OCI-LY1 (cell line): ENCODE measurements around the gene AEN.

Experiments
- CTCF ChIP-seq: fragments of 200-600 bp; sonication (generic), shearing (Covaris generic); IDR thresholded peaks from 2 replicates; pipeline ENCODE4 v1.5.1; 2017; ENCODE audit warnings: mild to moderate bottlenecking, antibody characterized with exemption, low read length, moderate library complexity, mixed read lengths
- EZH2 ChIP-seq: fragments of 200-600 bp; sonication (generic), shearing (Covaris generic); IDR thresholded peaks from 2 replicates; pipeline ENCODE4 v1.8.0; 2017; ENCODE audit warnings: borderline replicate concordance, mixed run types, mild to moderate bottlenecking, antibody characterized with exemption, low read length, moderate library complexity, mixed read lengths

- no peak for TF ChIP-seq CTCF
- TF ChIP-seq EZH2, result no peak
Observed at GRCh38 chr15:88661761-88662556, 40.8 kb downstream of the AEN start.
